IPS-18a (cell line): ENCODE measurements around the gene NDOR1.
"Not testable (repeated sequence)": the region's sequence is repeated elsewhere in the genome, so short reads cannot be mapped to it uniquely, and the experiment has no call there.

Source experiments
- H3K27ac ChIP-seq: one replicate; pipeline ENCODE4 v1.5.1; 2013; ENCODE audit warnings: low read length
- H3K27me3 ChIP-seq: one replicate; pipeline ENCODE4 v1.6.1; 2013; ENCODE audit warnings: mild to moderate bottlenecking, low read length; ENCODE audit not compliant: control insufficient read depth, insufficient read depth
- H3K36me3 ChIP-seq: one replicate; pipeline ENCODE4 v1.6.1; 2013; ENCODE audit warnings: low read depth, low read length; ENCODE audit not compliant: control insufficient read depth
- H3K4me1 ChIP-seq: one replicate; pipeline ENCODE4 v1.6.1; 2013; ENCODE audit warnings: low read depth, low read length; ENCODE audit not compliant: control insufficient read depth
- H3K4me3 ChIP-seq: one replicate; pipeline ENCODE4 v1.5.1; 2013; ENCODE audit warnings: low read length
- H3K9ac ChIP-seq: one replicate; pipeline ENCODE4 v1.6.1; 2013; ENCODE audit warnings: mild to moderate bottlenecking, low read length, moderate library complexity
- H3K9me3 ChIP-seq: one replicate; pipeline ENCODE4 v1.6.1; 2013; ENCODE audit warnings: low read depth, low read length; ENCODE audit not compliant: control insufficient read depth

NDOR1 gene

DNA sequence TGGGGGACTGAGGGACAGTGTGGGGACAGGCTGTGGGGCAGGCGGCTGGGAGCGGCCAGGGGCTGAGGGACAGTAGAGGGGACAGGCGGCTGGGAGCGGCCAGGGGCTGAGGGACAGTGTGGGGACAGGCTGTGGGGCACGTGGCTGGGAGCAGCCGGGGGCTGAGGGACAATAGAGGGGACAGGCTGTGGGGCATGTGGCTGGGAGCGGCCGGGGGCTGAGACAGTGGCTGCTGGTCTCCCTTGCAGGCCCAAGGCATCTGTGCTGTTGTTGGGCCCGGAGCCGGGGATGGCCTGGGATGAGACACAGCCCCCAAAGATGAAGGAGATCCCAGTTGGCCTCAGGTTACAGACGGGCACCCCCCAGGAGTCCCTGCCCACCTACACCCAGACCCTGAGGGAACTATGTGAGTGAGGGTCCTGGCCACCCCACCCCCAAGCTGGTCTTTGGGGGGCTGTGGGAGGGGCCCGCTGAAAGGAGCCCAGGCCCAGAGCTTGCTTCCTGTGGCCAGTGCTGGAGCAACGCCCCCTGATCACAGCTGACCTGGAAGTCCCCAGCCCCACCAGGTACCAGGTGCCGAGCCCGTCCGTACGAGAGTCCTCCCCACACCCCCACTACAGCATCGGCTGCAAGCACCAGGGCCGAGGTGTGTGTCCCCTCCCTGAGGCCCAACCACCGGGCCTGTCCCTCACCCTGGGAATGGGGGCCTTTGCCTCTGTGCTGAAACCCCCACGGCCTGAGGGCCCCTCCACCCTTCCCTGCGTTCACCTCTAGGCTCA, 46.2 kb downstream of the NDOR1 start:
- Histone ChIP-seq H3K4me1 (peaks cover 6% of the 10 kb centered on the region), H3K27ac (no peak overlapping the region), H3K4me3 (no peak overlapping the region), H3K36me3 (peaks cover 2% of the 10 kb centered on the region), H3K9me3 (no peaks in the 10 kb centered on the region), H3K9ac (no peak overlapping the region), H3K27me3 (peaks cover 18% of the 10 kb centered on the region)

DNA sequence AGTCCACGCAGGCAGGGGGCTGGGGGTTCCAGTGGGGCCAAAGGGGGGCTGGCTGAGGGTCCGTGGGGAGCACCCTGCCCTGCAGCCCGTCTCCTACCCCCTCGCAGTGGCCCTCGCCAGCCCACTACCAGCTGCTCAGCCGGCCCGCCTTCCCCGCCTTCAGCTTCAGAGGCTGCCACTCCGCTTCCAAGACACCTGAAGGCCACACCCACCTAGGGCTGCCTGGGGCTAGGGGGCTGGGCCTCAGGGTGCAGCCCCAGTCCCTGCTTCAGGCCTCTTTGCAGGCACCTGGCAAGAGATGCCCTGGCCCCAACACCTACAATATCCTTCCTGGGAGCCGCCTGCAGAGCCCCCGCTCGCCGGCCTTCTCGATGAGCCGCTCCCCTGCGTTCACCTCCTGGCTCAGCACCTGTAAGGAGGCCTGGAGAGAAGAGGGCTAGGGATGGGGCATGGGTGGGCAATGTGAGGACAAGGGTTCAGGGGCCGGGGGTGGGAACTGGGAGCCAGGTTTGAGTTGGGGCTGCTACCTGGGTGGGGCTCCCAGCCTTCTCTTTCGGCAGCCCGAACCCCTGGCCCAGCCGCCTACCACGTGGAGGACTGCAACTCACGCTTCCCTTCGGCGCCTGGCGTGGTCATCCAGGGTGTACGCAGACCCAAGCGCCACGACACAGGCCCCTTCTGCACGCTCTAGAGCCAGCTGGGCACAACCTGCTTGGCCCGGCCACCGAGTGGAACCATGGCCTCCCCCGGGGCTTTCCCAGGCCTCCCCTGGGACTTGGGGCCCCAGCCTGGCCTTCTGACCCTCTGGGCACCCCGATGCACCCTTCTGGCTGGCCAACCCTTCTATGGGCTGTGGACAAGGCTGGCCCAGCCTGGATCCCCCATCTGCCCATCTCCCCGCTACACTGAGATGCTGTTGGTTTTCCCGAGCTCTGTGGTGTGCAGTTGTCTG, 47.3 kb downstream of the NDOR1 start:
- Histone ChIP-seq H3K27ac (no peak overlapping the region), H3K4me3 (no peak overlapping the region), H3K9me3 (no peaks in the 10 kb centered on the region), H3K9ac (no peak overlapping the region), H3K27me3 (peaks cover 18% of the 10 kb centered on the region), H3K36me3 (peaks cover 6% of the 10 kb centered on the region), H3K4me1 (peaks cover 6% of the 10 kb centered on the region)

DNA sequence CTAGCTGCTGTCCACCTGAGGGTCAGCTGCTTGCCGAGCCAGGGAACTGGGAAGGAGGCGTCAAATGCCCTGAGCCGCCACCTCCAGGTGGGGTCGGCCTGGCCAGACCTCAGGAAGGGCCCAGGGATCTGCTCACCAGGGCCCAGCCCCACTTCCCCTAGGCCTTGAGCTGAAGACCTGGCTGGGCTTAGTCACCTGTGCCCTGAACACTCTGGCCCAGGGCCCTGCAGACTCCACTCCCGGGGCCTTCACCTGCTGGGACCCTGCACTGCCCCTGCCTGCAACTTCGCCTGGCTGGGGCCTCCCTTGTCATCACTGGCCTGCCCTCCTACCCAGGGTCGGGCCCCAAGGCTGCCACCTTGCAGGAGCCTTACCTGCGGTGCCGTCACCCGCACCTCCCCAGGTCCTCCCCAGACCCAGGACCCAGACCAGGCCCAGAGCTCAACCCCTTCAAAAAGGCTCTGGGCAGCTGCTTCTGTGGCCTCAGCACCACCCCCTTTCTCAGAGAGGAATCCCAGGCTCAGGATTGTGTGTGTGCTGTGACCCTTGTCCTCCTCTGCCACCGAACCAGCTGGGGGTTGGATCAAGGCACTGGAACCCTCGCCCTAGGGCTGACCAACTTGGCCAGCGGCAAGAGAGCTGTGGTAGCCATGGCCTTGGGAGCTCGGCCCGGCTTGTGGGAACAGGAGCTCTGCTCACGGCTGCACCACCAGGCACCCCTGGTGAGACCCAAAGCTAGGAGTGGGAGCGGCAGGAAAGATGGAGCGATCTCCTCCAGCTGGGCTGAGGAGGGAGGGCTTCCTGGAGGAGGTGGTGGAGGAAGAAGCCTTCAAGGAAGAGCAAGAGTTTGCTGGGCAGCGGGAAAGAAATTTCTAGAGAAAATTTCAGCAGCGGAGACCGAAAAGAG, 48.5 kb downstream of the NDOR1 start:
- Histone ChIP-seq H3K4me1 (peaks cover 6% of the 10 kb centered on the region), H3K9me3 (no peaks in the 10 kb centered on the region), H3K9ac (no peak overlapping the region), H3K4me3 (peak overlapping the region; percentile 89), H3K27me3 (peaks cover 18% of the 10 kb centered on the region), H3K27ac (no peak overlapping the region), H3K36me3 (peaks cover 14% of the 10 kb centered on the region)

DNA sequence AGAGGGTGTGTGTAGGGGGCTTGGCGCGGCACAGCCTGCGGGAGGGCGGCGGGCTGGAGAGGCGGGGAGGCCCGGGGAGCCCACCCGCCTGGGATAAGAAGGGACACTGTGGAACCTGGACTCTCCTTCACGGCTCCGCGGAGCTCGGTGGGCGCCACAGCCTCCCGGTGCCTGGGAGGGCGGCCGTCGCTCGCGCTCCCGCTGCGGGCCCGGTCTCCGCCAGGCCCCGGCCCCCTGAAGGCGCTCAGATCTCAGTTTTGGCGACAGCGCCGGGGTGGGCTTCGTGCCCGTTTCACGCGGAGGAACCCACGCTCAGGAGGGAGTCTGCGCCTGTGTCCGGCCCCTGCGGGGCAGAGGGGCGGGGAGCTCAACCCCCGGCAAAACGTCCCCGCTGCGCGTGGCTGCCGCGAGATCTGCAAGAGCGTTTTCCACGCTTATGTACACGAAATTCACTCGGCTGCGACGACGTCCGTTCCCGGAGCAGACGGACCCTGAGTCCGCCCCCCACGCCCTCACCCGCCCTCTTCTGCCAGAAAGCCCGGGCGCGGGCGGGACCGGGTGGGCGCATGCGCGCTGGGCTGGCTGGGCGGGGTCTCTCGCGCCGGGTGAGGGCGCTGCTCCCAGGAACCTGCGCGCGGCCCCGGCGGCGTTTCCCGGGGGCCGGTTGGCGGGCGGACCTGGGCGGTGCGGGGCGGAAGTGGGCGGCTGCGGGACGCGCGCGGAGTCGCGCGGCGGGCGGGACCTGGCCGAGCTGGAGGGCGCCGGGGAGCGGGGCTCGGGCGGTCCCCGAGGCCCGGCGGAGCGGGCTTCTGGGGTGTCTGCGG, 49.3 kb downstream of the NDOR1 start, which contains the start of gene NELFB:
Gene NELFB, plus strand, starts transcription at position 704 of the 824 bp plus-strand sequence.
- H3K4me1 ChIP-seq = peaks cover 6% of the 10 kb centered on the region
- peak within 1 kb of the TSS; percentile 89 for H3K4me3 ChIP-seq
- peak within 1 kb of the TSS; percentile 56 for H3K9ac ChIP-seq
- H3K9me3 ChIP-seq = no peaks in the 10 kb centered on the region
- peaks cover 14% of the 10 kb centered on the region for H3K27me3 ChIP-seq
- peaks cover 19% of the 10 kb centered on the region for H3K36me3 ChIP-seq
- H3K27ac ChIP-seq = no peak within 1 kb of the TSS

DNA sequence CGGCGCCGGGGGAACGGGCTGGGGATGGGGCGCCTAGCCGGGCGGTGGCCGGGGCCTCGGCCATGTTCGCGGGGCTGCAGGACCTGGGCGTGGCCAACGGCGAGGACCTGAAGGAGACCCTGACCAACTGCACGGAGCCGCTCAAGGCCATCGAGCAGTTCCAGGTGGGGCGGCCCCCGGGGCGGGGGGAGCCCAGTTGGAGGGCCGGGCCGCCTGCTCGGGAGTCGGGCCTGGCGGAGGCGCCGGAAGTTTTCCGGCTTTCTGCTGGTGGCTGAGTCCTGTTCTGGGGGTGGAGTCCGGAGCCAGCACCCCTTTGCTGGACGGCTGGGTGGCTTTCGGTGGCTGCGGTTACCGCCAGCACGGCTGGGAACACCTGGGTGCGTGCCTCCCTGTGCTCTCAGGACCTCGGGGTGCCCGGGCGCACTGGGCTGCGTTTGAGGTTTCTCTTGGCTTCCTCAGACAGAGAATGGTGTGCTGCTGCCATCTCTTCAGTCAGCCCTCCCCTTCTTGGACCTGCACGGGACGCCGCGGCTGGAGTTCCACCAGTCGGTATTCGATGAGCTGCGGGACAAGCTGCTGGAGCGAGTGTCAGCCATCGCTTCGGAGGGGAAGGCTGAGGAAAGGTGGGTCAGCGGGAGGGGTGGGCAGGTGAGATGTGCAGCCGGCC, 50.1 kb downstream of the NDOR1 start:
- Histone ChIP-seq H3K27ac (no peak overlapping the region), H3K27me3 (peaks cover 14% of the 10 kb centered on the region), H3K9ac (peak overlapping the region; percentile 52), H3K4me3 (peak overlapping the region; percentile 89), H3K4me1 (peaks cover 6% of the 10 kb centered on the region), H3K36me3 (peaks cover 19% of the 10 kb centered on the region), H3K9me3 (no peaks in the 10 kb centered on the region)

DNA sequence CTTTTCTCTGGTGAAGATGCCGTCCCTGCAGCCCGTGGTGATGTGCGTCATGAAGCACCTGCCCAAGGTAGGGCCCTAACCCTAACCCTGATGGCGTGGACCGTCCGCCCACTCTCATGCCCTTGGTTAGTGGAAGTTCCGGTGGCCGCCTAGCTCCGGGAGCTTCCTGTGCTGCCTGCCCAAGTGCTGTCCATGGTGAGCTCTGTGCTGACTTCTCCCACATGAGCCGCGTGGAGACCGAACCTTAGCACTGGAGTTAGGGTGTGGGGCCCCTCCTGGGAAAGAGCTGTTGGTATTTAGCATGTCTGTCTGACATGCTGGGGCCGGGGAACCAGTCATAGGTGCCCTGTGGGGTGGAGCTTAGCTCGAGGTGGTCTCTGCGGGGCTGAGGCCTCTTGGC, 50.9 kb downstream of the NDOR1 start:
- peaks cover 14% of the 10 kb centered on the region for H3K27me3 ChIP-seq
- no peaks in the 10 kb centered on the region for H3K9me3 ChIP-seq
- peaks cover 19% of the 10 kb centered on the region for H3K36me3 ChIP-seq
- H3K4me3 ChIP-seq = peak overlapping the region; percentile 89
- no peak overlapping the region for H3K9ac ChIP-seq
- peaks cover 6% of the 10 kb centered on the region for H3K4me1 ChIP-seq
- no peak overlapping the region for H3K27ac ChIP-seq

DNA sequence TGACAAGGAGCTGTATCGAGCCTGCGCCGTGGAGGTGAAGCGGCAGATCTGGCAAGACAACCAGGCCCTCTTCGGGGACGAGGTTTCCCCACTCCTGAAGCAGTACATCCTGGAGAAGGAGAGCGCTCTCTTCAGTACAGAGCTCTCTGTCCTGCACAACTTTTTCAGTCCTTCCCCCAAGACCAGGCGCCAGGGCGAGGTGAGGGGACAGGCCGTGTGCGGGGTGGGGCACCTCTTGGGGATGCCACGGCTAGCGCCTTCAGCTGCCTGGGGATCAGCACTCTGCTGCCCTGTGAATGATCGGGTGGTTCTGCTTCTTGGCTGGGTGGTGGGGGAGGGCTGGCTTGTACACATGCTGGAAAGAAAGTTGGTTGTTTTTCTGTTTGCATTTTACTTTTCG, 51.4 kb downstream of the NDOR1 start:
- Histone ChIP-seq H3K9me3 (no peaks in the 10 kb centered on the region), H3K9ac (no peak overlapping the region), H3K4me1 (peaks cover 6% of the 10 kb centered on the region), H3K27me3 (peaks cover 14% of the 10 kb centered on the region), H3K27ac (no peak overlapping the region), H3K36me3 (peaks cover 19% of the 10 kb centered on the region), H3K4me3 (no peak overlapping the region)

DNA sequence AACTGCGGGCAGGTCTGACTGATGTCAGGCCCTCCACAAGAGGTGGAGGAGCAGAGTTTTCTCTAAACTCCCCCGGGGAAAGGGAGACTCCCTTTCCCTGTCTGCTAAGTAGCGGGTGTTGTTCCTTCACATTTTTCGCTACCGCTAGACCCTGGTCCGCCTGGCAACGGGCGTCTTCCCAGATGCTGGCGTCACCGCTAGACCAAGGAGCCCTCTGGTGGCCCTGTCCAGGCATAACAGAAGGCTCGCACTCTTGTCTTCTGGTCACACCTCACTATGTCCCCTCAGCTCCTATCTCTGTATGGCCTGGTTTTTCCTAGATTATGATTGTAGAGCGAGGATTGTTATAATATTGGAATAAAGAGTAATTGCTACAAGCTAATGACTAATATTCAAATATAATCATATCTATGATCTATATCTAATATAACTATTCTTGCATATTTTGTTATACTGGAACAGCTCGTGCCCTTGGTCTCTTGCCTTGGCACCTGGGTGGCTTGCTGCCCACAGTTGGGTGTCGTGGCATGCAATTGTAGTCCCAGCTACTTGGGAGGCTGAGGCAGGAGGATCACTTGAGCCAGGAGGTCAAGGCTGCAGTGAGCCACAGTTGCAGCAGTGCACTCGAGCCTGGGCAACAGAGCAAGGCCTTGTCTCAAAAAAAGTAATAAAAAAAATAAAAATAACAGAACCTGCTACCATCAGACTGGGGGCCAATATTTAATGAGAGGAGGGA, 56.8 kb downstream of the NDOR1 start:
- H3K4me3 ChIP-seq, H3K9ac ChIP-seq, H3K9me3 ChIP-seq, H3K4me1 ChIP-seq, H3K27ac ChIP-seq, H3K27me3 ChIP-seq: not testable (repeated sequence)
- H3K36me3 ChIP-seq = peaks cover 32% of the 10 kb centered on the region

DNA sequence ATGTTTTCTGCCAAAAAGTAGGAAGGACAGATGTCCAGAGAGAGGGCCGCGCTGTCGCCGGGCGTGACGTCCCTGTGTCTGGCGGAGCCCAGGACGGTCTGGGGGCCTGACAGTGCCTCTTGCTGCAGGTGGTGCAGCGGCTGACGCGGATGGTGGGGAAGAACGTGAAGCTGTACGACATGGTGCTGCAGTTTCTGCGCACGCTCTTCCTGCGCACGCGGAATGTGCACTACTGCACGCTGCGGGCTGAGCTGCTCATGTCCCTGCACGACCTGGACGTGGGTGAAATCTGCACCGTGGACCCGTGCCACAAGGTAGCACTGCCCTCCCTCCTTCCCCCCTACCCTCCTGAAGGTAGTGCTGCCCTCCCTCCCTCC, 57.4 kb downstream of the NDOR1 start:
- no peaks in the 10 kb centered on the region for H3K27me3 ChIP-seq
- peaks cover 32% of the 10 kb centered on the region for H3K36me3 ChIP-seq
- no peak overlapping the region for H3K9ac ChIP-seq
- no peak overlapping the region for H3K27ac ChIP-seq
- H3K4me1 ChIP-seq = no peaks in the 10 kb centered on the region
- no peaks in the 10 kb centered on the region for H3K9me3 ChIP-seq
- no peak overlapping the region for H3K4me3 ChIP-seq

DNA sequence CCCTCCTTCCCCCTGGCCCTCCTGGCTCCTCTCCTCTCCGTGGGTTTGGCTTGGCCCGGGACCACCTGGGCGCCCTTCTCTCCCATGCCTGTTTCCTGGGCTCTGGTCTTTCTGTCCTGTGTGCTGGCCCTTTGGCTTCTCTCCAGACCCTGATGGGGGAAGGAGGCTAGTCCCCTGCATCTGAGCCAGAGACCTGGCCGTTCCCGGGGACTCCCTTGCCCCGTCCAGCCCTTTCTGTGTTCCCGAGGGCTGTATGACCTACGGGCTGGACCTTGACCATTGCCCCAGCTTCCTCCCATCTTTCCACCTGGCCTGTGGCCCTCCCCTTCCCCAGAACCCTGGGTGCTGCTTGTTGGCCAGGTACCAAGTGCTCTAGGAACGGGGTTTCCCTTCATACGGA, 58.0 kb downstream of the NDOR1 start:
- Histone ChIP-seq H3K9me3 (no peaks in the 10 kb centered on the region), H3K27me3 (no peaks in the 10 kb centered on the region), H3K36me3 (peaks cover 29% of the 10 kb centered on the region), H3K9ac (no peak overlapping the region), H3K4me1 (no peaks in the 10 kb centered on the region), H3K4me3 (no peak overlapping the region), H3K27ac (no peak overlapping the region)
